Smooth muscle cell of the brain vasculature (primary cell): ENCODE measurements around the gene PKD1L1.
"Not testable (repeated sequence)": the region's sequence is repeated elsewhere in the genome, so short reads cannot be mapped to it uniquely, and the experiment has no call there.

ENCODE experiments used
- DNase-seq: peaks from one replicate; pipeline ENCODE4 v3.0.0-alpha.2; 2012; ENCODE audit warnings: low read depth, low spot score

PKD1L1 gene

DNA sequence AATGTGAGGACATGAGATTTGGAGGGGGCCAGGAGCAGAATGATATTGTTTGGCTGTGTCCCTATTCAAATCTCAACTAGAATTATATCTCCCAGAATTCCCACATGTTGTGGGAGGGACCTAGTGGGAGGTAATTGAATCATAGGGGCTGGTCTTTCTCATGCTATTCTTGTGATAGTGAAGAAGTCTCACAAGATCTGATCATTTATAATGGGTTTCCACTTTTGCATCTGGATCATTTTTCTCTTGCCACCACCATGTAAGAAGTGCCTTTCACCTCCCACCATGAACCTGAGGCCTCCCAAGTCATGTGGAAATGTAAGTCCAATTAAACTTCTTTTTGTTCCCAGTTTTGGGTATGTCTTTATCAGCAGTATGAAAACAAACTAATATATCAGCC is 153.1 kb downstream of the PKD1L1 start:
- DNase-seq, result not testable (repeated sequence)

DNA sequence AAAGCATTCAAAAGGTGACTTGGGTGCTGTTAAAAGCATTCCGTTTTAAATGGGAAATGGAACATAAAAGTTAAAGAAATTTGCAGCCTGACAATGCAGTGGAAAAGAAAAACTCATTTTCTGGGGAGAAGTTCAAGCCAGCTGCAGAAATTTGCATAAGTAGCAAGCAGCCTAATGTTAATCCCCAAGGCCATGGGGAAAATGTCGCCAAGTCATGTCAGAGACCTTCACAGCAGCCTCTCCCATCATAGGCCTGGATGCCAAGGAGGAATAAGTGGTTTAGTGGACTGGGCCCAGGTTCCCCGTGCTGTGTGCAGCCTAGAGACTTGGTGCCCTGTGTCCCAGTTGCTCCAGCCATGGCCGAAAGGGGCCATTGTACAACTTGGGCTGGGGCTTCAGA is 154.2 kb downstream of the PKD1L1 start:
- no peak for DNase-seq

DNA sequence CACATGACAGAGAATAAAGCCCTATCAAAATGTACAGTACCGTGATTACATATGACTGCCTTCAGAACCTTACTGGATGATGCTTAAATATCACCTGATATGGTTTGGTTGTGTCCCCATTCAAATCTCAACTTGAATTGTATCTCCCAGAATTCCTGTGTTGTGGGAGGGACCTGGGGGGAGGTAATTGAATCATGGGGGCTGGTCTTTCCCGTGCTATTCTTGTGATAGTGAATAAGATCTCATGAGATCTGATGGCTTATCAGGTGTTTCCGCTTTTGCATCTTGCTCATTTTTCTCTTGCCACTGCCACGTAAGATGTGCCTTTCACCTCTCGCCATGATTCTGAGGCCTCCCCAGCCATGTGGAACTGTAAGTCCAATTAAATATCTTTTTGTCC is 155.1 kb downstream of the PKD1L1 start:
- not testable (repeated sequence) for DNase-seq

DNA sequence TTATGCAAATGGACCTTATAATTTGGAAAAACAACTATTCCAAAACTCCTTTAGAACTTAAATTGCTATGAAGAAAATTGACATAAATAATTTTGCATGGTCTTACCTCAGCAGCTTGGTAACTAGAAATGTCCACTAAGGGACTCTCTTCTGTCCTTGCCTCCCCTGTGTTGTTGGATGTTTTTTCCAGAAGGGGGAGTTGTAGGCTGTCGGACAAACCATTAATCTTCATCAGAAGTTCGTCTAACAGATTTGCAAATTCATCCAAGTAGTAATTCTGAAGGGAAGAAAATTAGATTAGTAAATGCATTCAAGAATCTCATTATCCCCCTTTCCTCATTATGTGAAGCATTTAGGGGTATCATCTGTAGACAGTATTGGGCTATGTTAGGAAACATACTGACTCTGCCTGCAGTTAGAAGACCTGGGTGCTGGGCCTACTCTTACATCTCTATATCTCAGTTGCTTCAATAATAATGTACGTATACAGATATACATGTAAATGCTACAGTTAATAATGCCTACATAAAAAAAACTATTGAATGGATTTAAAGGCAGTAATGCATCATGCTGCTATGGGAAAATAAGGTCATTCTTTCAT is 155.6 kb downstream of the PKD1L1 start:
- DNase-seq, result no peak

DNA sequence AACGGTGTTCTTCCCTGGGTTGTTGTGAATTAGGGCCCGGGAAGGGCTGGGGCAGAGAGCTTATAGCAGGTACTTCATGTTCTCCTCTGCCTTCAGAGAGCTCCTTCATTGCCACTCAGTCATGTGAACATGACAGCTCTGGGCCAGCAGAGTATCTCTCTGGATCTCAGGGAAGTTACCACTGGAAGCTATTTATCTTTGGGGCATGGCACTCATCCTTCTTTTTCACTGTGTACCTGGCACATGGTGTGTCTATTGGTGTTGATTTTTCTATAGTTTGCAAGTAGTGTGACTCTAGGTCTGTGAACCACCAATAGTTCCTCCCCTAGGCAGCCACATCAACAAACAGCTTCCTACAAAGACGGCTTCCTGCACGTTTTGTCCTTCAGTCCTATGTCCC is 156.6 kb downstream of the PKD1L1 start:
- DNase-seq, result no peak

DNA sequence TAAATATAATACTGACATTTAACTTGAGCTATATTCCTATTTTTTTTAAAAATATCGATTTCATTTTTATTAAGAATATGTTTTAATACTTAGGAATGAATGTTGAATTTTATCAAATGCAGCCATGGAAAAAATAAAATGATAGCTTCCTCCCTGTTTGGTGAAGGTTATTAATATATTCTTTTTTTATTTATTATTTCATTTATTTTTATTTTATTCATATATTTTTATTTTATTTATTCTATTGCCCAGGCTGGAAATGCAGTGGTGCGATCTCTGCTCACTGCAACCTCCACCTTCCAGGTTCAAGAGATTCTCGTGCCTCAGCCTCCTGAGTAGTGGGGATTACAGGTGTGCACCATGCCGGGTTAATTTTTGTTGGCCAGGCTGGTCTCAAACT is 160.2 kb downstream of the PKD1L1 start:
- DNase-seq, result no peak

DNA sequence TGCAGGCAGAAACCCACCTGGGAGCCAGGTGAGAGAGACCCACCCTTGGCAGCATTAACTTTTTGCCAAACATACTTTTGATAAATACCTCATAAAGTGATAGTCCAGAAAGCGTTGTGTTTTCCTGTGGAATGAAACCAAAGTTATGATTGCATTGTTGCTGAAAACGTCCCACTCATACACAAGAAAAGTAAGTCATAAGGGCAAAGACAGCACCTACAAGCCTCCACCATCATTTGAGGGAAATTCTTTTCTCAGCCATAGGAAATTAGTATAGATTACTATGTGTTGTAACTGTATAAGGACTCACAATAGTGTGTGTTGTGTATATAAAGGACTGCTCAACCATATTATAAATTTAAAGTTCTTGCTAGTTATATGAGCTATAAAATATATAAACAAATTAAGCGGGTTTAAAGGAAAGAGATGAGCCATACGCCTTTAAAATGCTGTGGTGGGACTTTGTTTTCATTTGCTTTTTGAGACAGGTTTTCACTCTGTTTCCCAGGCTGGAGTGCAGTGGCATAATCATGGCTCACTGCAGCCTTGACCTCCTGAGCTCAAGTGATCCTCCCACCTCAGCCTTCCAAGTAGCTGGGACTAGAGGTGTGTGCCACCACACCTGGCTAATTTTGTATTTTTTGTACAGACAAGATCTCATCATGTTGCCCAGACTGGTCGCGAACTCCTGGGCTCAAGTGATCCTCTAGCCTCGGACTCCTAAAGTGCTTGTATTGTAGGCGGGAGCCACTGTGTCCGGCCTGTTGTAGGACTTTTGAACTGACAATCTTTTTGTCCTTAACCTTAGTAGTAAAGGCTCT is 160.8 kb downstream of the PKD1L1 start:
- DNase-seq, result no peak

DNA sequence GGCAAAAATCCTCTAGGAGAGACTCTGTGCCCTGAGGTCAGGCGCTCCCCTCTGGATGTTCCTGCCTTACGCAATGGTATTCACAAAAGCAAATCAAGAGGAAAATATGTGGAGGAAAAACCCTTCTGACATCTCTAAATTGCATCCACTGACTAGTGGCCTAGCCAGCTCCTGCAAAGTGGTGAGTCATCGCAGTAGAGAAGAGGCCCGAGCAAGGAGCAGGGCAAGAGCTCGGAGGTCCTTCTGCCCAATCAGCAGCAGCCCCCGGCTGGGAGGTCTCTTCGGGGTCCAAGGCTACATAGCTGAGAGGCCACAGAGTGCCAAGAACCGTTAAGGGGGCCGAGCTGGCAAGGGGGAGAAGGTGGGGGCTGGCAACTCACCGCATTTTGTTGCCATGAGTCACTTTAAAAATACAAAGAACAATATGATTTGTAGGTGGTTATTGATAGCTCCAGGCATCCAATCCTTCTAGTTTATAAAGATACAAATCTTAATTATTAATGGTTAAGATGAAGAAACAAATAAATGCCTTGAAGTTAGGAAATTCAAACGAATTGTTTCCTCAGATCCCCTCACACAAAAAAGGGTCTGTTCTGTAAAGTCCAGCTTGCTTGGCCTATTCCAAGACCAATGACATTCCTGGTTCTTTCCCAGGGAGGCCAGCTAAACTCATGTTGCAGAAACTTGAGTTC is 161.6 kb downstream of the PKD1L1 start:
- peak; percentile 90 for DNase-seq

DNA sequence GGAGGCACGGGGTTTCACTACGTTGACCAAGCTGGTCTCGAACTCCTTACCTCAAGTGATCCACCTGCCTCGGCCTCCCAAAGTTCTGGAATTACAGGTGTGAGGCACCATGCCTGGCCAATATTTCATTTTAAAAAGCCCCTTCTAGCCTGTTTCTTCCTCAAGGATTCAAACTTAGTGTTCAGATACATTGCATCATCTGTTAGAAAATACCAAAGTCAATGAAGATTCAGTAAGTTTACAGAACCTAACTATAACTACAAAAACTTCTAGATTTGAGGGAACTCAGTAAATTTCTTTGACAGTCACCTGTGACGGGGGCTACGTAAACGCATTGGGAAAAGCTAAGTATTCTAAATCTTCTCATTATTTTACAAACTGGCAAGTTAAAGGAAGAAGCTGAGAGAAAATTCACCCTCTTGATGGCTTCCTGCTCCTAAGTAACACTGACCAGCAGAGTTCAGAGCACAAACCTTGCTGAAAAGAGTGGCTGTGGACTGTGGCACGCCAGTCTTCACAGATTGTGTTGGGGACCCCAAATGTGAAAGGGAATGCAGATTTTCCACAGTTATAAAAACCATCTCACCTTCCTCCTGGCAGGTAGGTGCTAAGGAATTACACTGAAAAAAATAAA is 162.2 kb downstream of the PKD1L1 start:
- no peak for DNase-seq

DNA sequence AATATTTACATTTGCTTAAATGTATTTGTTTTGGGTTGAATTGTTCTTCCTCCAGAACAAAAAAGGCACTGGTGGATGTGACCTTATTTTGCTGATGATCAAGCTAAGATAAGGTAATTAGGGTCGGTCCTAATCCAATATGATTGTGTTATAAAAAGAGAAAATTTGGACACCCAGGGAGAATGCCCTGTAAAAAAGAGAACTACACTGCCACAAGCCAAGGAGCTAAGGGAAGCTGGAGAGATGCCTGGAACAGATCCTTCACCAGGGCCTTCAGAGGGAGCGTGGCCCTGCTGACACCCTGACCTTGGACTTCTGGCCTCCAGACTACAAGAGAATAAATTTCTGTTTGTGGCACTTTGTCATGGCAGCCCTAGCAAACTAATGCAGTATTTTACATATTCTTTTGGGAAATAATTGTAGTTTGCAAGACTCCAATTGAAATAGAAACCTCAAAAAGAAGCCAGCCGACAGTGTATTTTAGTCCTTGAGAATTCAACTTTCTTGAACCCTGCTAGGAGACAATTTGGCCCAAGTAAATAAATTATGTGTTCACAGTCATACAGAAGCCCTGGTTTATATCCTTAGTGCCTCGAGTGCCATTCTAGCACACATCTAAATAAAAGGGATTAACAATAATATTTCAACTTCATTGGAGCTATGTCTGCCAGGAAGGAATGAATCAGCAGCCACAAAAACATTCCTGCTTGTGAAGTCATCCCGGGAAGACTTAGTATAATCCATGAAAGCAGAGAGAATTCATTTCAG is 164.6 kb downstream of the PKD1L1 start:
- peak; percentile 49 for DNase-seq

DNA sequence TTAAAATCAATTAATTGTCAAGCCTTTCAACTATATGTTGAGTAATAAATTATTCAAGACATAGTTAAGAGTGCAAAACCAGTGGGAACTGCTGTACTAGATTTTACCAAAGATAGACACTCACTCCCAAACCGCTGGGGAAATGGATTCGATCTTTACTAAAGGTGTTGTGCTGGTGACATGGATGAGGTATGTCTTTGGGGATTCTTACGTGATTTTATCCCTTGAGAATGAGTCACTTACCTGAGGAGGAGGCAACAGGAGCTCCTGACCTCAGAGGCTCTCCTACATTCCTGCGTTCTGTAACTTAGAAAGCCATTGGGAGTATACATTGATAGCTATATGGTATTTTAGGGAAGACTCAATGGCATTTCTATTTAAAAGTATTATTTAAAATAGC is 165.5 kb downstream of the PKD1L1 start:
- no peak for DNase-seq

DNA sequence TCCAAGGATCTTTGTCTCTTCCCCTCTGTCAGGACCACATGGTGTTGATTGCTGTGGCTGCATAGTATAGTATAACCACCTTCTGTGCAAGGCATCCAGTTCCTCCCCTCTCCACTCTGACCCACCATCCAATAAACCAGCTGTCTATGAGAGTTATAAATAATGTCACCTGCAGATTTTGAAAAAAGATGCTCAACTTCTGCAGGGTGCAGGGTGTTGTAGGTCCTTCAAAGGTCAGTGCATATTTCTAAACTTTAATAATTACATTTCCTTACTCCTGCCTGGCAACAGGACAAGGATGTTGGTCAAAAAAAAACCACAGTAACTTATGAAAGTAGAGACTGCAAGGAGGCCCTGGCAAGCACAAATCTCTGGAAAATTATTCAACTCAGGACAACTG is 166.2 kb downstream of the PKD1L1 start:
- DNase-seq, result no peak

DNA sequence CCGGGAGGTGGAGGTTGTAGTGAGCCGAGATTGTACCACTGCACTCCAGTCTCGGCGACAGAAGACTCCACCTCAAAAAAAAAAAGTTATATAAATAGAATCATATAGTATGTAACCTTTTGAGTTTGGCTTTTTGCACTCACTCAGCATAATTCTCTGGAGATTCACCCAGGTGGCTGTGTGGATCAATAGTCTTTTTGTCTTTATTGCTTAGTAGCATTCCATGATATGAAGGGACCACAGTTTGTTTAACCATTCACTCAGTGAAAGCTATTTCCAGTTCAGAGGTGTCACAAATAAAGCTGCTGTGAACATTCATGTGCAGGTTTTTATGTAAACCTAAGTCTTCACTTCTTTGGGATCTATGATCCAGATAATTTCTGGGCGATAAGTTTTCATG is 167.7 kb downstream of the PKD1L1 start:
- DNase-seq, result no peak

DNA sequence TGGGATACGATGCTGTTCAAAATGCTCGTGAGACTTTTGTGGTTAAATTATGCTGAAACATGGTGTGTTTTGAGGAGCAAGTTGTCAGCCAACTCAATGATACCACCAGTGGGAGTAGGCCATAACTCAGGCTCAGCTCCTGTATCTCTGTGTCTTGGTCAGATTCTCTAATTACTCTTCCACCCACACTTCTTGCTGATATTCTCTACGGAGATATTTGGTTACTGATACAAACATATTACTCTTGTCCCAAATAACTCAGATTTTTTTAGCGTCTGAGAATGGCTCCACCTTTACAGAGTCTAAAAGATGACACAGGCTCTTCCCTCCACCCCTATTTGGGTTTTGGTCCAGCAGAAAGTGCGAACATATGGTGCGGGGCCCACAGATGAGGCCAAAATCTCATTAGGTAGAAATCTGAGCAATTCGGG is 168.9 kb downstream of the PKD1L1 start:
- no peak for DNase-seq

DNA sequence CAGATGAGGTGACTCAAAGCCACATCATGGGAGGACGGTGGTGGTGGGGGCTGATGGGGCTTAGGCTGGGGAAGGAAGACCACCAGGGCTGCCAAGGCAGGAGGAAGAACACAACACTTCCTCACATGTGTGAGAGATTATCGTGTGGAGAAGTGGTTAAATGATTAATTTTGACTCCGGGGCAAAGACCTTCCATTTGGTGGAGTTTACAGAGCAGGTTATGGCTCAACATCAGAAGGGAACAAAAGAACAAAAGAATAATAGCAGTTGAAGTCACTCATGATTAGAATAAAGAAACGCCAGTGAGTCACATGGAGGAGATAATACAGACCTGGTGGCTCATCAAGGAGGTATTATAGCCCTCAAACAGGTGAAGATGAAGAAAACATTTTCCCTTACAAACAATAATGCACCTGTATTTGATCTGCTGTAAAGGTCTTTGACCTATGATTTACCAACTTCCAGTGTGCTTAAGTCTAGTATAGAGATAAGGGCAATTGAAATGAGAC is 170.1 kb downstream of the PKD1L1 start:
- no peak for DNase-seq

DNA sequence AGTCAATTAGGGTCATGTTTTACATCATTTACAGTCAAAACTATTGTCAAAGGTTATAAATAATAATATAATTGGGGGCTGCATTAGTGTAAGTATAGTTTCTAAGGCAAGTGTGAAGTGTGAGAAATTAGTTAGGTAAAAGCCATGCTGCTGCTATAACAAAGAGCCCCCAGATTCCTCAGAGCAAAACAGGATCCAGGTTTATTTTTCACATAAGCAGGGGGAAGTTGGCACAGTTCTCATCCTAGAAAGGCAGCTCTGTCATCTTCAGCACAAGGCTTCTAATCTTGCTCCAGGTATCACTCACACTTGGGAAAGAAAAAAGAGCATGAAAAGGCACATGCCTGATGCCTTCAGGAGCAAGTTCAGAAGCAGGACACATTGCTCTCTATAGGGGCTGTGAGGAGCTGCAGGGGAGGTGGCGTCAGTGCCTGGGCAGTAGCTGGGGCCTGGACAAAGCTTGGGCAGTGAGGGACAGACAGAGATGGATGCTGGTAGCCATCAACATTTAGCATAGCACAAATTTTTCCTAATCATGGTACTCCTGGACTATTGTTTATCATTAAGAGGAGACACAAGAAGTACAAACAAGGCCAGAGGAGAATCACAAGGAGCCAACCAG is 170.6 kb downstream of the PKD1L1 start:
- DNase-seq, result no peak

DNA sequence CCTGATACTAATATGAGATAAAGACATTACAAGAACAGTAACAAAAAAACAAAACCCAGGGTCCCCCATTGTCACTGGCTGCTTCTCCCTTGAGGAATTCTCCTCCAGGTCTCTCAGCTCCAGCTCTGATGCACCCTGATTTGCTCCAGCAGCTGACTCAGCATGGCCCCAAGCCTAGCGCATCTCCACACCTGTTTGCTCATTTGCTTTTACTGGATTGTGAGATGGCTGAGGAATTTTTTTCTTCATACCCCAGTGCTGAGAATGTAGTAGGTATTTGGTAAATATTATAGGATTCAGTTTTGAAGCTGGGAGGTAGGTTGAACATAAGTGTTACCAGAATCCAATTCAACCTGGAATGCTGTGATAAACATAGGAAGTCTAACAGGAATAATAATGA is 171.9 kb downstream of the PKD1L1 start:
- no peak for DNase-seq

DNA sequence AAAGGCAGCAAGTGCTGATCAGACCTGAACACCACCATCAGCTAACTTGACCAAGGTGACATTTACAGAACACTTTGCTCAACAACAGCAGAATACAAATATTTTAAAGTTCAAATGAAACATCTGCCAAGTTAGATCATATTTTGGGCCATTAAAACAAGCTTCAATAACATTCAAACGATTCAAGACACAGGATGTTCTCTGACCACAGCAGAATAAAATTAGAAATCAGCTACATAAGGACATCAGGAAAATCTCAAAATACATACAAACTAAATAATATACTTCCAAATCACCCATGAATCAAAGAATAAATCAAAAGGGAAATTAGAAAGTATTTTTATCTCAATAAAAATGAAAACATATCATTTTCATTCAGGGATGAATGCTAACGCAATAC is 173.0 kb downstream of the PKD1L1 start:
- no peak for DNase-seq

DNA sequence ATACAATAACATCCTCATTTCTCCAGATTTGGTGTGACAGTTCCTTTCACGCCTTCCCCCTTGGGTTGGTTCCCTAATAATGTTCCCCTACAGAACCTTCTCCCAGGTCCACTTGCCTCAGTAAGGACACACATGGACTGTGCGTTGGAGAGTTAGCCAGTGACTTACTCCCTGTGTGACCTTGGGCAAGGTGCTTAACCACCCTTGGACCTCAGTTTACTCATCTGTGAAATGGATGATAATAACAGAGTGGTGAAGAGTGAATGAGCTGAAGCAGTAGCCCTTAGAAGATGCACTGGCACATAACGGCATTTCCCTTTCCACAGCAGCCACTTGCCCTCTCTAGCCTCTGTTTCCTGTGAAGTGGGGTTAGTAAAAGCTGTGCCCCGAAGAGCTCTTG is 175.8 kb downstream of the PKD1L1 start:
- no peak for DNase-seq

DNA sequence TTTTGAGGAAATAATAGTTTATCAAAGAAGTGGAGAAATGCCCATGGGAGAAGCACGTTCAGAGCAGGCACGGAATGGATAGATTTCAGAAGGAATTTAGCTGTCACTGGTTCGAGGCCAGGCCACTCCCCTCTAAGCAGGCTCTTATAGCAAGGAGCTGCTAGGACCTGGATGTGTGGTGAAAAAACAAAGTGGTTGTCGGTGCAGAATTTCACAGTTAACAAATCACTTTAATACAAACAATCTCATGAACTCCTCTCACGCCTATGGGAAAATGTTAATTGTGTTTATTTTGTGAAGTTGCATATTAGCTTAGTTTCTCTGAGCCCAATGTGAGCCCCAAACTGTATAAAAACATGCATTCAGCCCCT is 176.3 kb downstream of the PKD1L1 start:
- DNase-seq, result no peak
